Liver (tissue), 3 donors: ENCODE results near the gene UBE2V1.

Source experiments
- CTCF ChIP-seq: fragments of 150-350 bp; IDR thresholded peaks from 2 replicates; pipeline ENCODE4 v1.5.1; 2017; ENCODE audit warnings: improper control_type of control experiment, low read depth, low read length; ENCODE audit not compliant: missing input control
- JUND ChIP-seq, 2 donors: IDR thresholded peaks; 2 replicates each; pipeline ENCODE4 v1.6.1; 2016; ENCODE audit warnings: antibody characterized with exemption in 2 of 2
- MAX ChIP-seq: IDR thresholded peaks from 2 replicates; pipeline ENCODE4 v1.6.1; 2016; ENCODE audit warnings: antibody characterized with exemption
- NR2F2 ChIP-seq: IDR thresholded peaks from 2 replicates; pipeline ENCODE4 v1.6.1; 2016; ENCODE audit warnings: antibody characterized with exemption
- RAD21 ChIP-seq, 2 donors: IDR thresholded peaks; 2 replicates each; pipeline ENCODE4 v1.6.1; 2016; ENCODE audit warnings: antibody characterized with exemption in 2 of 2, mild to moderate bottlenecking in 2 of 2
- REST ChIP-seq: IDR thresholded peaks from 2 replicates; pipeline ENCODE4 v1.6.1; 2016; ENCODE audit warnings: antibody characterized with exemption, mild to moderate bottlenecking
- SP1 ChIP-seq: IDR thresholded peaks from 2 replicates; pipeline ENCODE4 v1.6.1; 2018; ENCODE audit warnings: antibody characterized with exemption, mild to moderate bottlenecking
- TAF1 ChIP-seq: conservative IDR thresholded peaks from 2 replicates; pipeline ENCODE4 v1.6.1; 2016; ENCODE audit warnings: antibody characterized with exemption, mild to moderate bottlenecking
- YY1 ChIP-seq: IDR thresholded peaks from 2 replicates; pipeline ENCODE4 v1.6.1; 2016; ENCODE audit warnings: antibody characterized with exemption, mild to moderate bottlenecking
- ZBTB33 ChIP-seq: IDR thresholded peaks from 2 replicates; pipeline ENCODE4 v1.6.1; 2016; ENCODE audit warnings: antibody characterized with exemption
- donor health status: healthy.
- donor health status: healthy.

DNA sequence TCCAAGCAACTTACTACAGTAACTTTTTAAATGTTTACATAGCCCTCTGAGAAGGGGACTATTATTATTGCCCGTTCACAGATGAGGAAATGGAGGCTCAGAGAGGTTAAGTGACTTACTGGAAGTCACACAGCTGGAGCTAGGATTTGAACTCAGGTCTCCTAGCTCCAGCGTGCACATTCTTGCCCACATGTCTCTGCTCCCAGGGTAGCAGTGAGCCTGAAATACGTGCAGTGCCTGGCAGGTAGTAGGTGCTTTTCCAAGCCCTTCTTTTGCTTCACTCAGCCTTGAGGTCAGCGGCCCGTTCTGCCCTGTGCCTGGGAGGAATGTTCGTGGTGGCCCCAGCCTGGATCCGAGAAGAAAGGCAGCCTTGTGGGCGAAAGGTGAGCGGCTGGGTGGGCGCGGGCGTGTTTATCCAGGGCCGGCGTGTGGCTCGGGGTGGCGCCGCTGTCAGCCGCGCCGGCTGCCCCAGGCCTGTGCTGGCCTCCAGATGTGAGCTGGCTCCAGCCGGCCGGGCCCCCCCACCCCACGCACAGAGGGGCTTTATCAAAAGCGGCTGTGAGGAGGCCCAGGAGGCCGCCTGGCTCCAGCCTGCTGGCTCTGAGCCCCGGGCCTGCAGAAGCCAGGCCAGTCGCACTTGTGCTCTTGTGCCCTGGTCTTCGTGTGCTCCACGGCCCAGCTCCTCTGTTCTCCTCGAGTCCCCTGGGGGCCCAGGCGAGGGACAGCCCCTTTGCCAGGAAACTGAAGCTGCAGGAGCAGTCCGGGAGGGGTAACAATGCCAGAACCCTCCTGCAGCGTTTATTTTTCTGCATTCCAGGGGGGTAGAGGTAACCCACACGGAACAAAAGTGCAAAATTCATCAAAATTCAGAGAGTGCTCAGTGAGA is 58.1 kb downstream of the UBE2V1 start:
- TF ChIP-seq CTCF (no peak), YY1 (no peak), ZBTB33 (no peak), MAX (no peak), NR2F2 (no peak), JUND (IDR thresholded peaks at IDR 0.05) (no peak), TAF1 (no peak), SP1 (no peak), REST (no peak), RAD21 (IDR thresholded peaks at IDR 0.05) (no peak)
